ENCODE data around the gene SORBS1.

SORBS1 gene

GRCh38 chr10:95496246-95496911 lies 64.8 kb downstream of the SORBS1 start:
- in situ Hi-C loops (cut with HindIII; ENCODE audit: low sequenced_read_pairs) = no loop called here
- DNase-seq (ENCODE audit: low read depth, low spot score) = no peak
- no peak overlapping the region for H3K4me3 ChIP-seq (ENCODE audit: low read depth, low read length)
- no peak for TF ChIP-seq CTCF (IDR thresholded peaks at IDR 0.05; ENCODE audit: low read depth, low read length)

GRCh38 chr10:95493862-95494261 lies 67.3 kb downstream of the SORBS1 start:
- no peak for DNase-seq (ENCODE audit: low read depth, low spot score)
- in situ Hi-C loops (cut with HindIII; ENCODE audit: low sequenced_read_pairs) = no loop called here
- no peak for TF ChIP-seq CTCF (IDR thresholded peaks at IDR 0.05; ENCODE audit: low read depth, low read length)
- H3K4me3 ChIP-seq (ENCODE audit: low read depth, low read length) = no peak overlapping the region

GRCh38 chr10:95487994-95488393 lies 73.2 kb downstream of the SORBS1 start:
- TF ChIP-seq CTCF (IDR thresholded peaks at IDR 0.05; ENCODE audit: low read depth, low read length) = no peak
- H3K4me3 ChIP-seq (ENCODE audit: low read depth, low read length) = no peak overlapping the region
- in situ Hi-C loops (cut with HindIII; ENCODE audit: low sequenced_read_pairs) = no loop called here
- no peak for DNase-seq (ENCODE audit: low read depth, low spot score)

- no peak overlapping the region for H3K4me3 ChIP-seq (ENCODE audit: low read depth, low read length)
- DNase-seq (ENCODE audit: low read depth, low spot score) = no peak
- in situ Hi-C loops (cut with HindIII; ENCODE audit: low sequenced_read_pairs) = no loop called here
- TF ChIP-seq CTCF (IDR thresholded peaks at IDR 0.05; ENCODE audit: low read depth, low read length) = no peak
Measured at GRCh38 chr10:95485056-95485844, 75.9 kb downstream of the SORBS1 start.

GRCh38 chr10:95482501-95483233 lies 78.5 kb downstream of the SORBS1 start:
- no peak for TF ChIP-seq CTCF (IDR thresholded peaks at IDR 0.05; ENCODE audit: low read depth, low read length)
- H3K4me3 ChIP-seq (ENCODE audit: low read depth, low read length) = no peak overlapping the region
- in situ Hi-C loops (cut with HindIII; ENCODE audit: low sequenced_read_pairs) = no loop called here
- DNase-seq (ENCODE audit: low read depth, low spot score) = no peak

GRCh38 chr10:95480901-95481491 lies 80.2 kb downstream of the SORBS1 start:
- DNase-seq (ENCODE audit: low read depth, low spot score) = peak; percentile 36
- no peak overlapping the region for H3K4me3 ChIP-seq (ENCODE audit: low read depth, low read length)
- in situ Hi-C loops (cut with HindIII; ENCODE audit: low sequenced_read_pairs) = no loop called here
- TF ChIP-seq CTCF (IDR thresholded peaks at IDR 0.05; ENCODE audit: low read depth, low read length) = no peak

Measured in astrocyte of the spinal cord (primary cell).